SH-SY5Y (cell line): ENCODE measurements around the gene RPRD1B.

Experiments used
- GATA2 ChIP-seq: IDR thresholded peaks from 2 replicates; pipeline ENCODE4 v1.6.1; 2011; ENCODE audit warnings: mild to moderate bottlenecking, low read depth, low read length
- GATA3 ChIP-seq: IDR thresholded peaks from 2 replicates; pipeline ENCODE4 v1.6.1; 2011; ENCODE audit warnings: low read depth, mild to moderate bottlenecking, low read length, moderate library complexity

GRCh38 chr20:38055848-38056247 lies 22.3 kb downstream of the RPRD1B start:
- no peak for TF ChIP-seq GATA2
- no peak for TF ChIP-seq GATA3
